Upper lobe of left lung (tissue), 6 donors: ENCODE measurements around the gene SGTA. TPM values are rescaled to one million over a fixed set of nuclear protein-coding genes. Genes with fewer than 3 reads are reported as not detected.

Source experiments
- ATAC-seq, 2 donors: fragments of 200-7000 bp; cut with Tn5 transposase; one replicate each; pipeline ENCODE4 v1.9.1; 2022; ENCODE audit warnings: mild to moderate bottlenecking in 2 of 2, moderate library complexity in 2 of 2; ENCODE audit not compliant: low FRiP score in 2 of 2
- DNase-seq, 2 donors: peaks; one replicate each; pipeline ENCODE4 v3.0.0-alpha.2; 2019 to 2020
- H3K27ac ChIP-seq, 4 donors: fragments of 200-600 bp; sonication (generic); one replicate each; pipeline ENCODE4 v1.5.1; 2016 to 2019
- H3K27me3 ChIP-seq, 4 donors: fragments of 200-600 bp; sonication (generic); one replicate each; pipeline ENCODE4 v1.5.1; 2017 to 2019
- H3K36me3 ChIP-seq, 4 donors: fragments of 200-600 bp; sonication (generic); one replicate each; pipeline ENCODE4 v1.5.1; 2016 to 2019
- H3K4me1 ChIP-seq, 4 donors: fragments of 200-600 bp; sonication (generic); one replicate each; pipeline ENCODE4 v1.5.1; 2018 to 2019
- H3K4me3 ChIP-seq, 4 donors: fragments of 200-600 bp; sonication (generic); one replicate each; pipeline ENCODE4 v1.5.1; 2017 to 2019; ENCODE audit warnings: mild to moderate bottlenecking in 2 of 4, moderate library complexity in 1 of 4
- H3K9me3 ChIP-seq, 4 donors: fragments of 200-600 bp; sonication (generic); one replicate each; pipeline ENCODE4 v1.5.1; 2018 to 2019
- EP300 ChIP-seq, 4 donors: sonication (generic); formaldehyde crosslinking; IDR thresholded peaks; one replicate each; pipeline ENCODE4 v1.5.1; 2017; ENCODE audit warnings: antibody characterized with exemption in 4 of 4, control low read depth in 2 of 4
- POLR2A ChIP-seq, 4 donors: fragments of 450-650 bp; IDR thresholded peaks; one replicate each; pipeline ENCODE4 v1.5.1; 2016 to 2017; ENCODE audit warnings: antibody characterized with exemption in 4 of 4, mild to moderate bottlenecking in 2 of 4
- POLR2AphosphoS5 ChIP-seq, 2 donors: sonication (generic); formaldehyde crosslinking; IDR thresholded peaks; one replicate each; pipeline ENCODE4 v1.5.1; 2017; ENCODE audit warnings: antibody characterized with exemption in 2 of 2
- WGBS, 2 donors: methylation state at CpG; one replicate each; pipeline ENCODE4 v1.1.5; 2017 to 2018; 5-methylcytosine and 5-hydroxymethylcytosine counted together
- total RNA-seq, 6 donors: library from RNA; depleted of rRNA in 4 of 6; stranded (reverse); fragments of >200 nt in 4 of 6; gene quantifications; one replicate each; pipeline versions ENCODE4 v1.1.0 to v1.2.1, GENCODE V29; 2016 to 2021
- TF ChIP-seq, protein P1 (sequence below), 6 experiments: fragments of 450-650 bp in 4 of 6; fragments of 200-600 bp in 2 of 6; sonication (generic) in 2 of 6; IDR thresholded peaks; one replicate each; pipeline ENCODE4 v1.5.1; 2016 to 2019; ENCODE audit warnings: antibody characterized with exemption in 6 of 6
- donor health status: DM: no; HTN: no; CAD: no; lungs with moderate emphysema.
- donor health status: DM: no; HTN: yes; CAD: no; lungs with severe emphysema.

SGTA gene
- total RNA-seq, 6 donors from 2014 or later: 34.3 to 56.4 (median 46.1) TPM

DNA sequence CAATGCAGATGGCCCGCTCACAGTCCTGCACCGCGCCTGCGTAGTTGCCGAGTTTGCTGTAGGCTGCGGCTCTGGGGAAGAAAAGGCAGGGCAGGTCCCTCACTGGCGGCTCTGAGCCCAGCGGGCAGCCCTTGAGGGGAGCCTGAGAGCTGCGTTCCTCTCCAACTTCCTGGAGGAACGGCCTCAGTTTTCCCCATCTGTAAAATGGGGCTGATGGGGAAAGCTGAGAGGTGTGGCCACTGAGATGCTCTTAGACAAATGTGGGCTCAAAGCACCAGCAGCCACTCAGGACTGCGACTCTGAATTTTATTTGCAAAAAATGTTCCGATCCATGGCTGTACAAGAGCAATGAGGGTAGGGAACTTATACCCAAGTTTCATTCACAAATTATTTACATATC lies 19.4 kb downstream of the SGTA start:
- Histone ChIP-seq H3K27me3 (no peaks in the 10 kb centered on the region), H3K9me3 (no peaks in the 10 kb centered on the region), H3K36me3 (peaks cover 5 to 96% (median 83%) of the 10 kb centered on the region in 4 donors), H3K4me3 (no peak overlapping the region), H3K27ac (no peak overlapping the region), H3K4me1 (peaks cover 0 to 3% (median 0%) of the 10 kb centered on the region in 4 donors)
- ATAC-seq (no peak), DNase-seq (no peak)
- no peak for TF ChIP-seq POLR2A (IDR thresholded peaks at IDR 0.05)
- TF ChIP-seq POLR2AphosphoS5 (IDR thresholded peaks at IDR 0.05): no peak
- TF ChIP-seq EP300 (IDR thresholded peaks at IDR 0.05): no peak
- TF ChIP-seq, protein P1, sequence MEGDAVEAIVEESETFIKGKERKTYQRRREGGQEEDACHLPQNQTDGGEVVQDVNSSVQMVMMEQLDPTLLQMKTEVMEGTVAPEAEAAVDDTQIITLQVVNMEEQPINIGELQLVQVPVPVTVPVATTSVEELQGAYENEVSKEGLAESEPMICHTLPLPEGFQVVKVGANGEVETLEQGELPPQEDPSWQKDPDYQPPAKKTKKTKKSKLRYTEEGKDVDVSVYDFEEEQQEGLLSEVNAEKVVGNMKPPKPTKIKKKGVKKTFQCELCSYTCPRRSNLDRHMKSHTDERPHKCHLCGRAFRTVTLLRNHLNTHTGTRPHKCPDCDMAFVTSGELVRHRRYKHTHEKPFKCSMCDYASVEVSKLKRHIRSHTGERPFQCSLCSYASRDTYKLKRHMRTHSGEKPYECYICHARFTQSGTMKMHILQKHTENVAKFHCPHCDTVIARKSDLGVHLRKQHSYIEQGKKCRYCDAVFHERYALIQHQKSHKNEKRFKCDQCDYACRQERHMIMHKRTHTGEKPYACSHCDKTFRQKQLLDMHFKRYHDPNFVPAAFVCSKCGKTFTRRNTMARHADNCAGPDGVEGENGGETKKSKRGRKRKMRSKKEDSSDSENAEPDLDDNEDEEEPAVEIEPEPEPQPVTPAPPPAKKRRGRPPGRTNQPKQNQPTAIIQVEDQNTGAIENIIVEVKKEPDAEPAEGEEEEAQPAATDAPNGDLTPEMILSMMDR (IDR thresholded peaks at IDR 0.05): no peak
- WGBS, 2 donors: 91 to 98% methylated on average over 10 to 12 of the region's 12 CpGs

DNA sequence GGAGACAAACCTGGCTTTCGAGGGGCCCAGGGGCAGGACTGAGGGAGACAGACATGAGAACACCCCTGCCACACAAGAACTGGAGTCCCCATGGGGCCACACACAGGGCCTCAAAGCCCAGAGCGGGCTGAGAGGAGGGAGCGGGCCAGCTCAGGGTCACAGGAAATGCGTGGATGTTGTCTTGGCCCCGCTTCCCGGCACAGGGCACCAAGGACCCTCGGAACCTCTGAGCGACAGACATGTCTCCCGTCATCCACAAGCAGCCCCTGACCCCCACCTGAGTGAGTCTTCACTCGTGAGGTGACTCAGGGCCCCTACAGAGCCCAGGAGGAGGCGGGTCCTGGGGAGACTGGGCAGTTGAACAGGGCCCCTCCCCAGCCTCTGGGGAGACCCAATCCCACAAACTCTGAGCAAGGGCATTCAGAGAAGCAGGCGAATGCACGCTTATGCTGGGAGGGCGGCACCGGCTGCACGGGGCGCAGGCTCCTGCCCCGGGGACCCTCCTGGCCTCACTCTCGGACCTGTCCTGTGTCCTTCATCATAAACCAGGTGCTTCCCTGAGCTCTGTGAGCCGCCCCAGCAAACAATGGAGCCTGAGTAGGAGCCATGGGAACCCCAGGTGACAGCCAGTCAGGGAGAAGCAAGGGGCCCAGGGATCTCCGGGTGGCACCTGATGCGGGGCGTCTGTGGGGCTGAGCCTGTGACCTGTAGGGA lies 20.1 kb downstream of the SGTA start:
- Histone ChIP-seq H3K36me3 (peaks cover 5 to 96% (median 84%) of the 10 kb centered on the region in 4 donors), H3K4me1 (peaks cover 0 to 3% (median 0%) of the 10 kb centered on the region in 4 donors), H3K9me3 (no peaks in the 10 kb centered on the region), H3K4me3 (no peak overlapping the region), H3K27ac (no peak overlapping the region), H3K27me3 (no peaks in the 10 kb centered on the region)
- no peak for ATAC-seq
- TF ChIP-seq POLR2A (IDR thresholded peaks at IDR 0.05) (no peak), EP300 (IDR thresholded peaks at IDR 0.05) (no peak), POLR2AphosphoS5 (IDR thresholded peaks at IDR 0.05) (no peak)
- TF ChIP-seq, protein P1 (IDR thresholded peaks at IDR 0.05): no peak
- WGBS, 2 donors: 98% methylated on average over 13 to 20 of the region's 23 CpGs
- no peak for DNase-seq

DNA sequence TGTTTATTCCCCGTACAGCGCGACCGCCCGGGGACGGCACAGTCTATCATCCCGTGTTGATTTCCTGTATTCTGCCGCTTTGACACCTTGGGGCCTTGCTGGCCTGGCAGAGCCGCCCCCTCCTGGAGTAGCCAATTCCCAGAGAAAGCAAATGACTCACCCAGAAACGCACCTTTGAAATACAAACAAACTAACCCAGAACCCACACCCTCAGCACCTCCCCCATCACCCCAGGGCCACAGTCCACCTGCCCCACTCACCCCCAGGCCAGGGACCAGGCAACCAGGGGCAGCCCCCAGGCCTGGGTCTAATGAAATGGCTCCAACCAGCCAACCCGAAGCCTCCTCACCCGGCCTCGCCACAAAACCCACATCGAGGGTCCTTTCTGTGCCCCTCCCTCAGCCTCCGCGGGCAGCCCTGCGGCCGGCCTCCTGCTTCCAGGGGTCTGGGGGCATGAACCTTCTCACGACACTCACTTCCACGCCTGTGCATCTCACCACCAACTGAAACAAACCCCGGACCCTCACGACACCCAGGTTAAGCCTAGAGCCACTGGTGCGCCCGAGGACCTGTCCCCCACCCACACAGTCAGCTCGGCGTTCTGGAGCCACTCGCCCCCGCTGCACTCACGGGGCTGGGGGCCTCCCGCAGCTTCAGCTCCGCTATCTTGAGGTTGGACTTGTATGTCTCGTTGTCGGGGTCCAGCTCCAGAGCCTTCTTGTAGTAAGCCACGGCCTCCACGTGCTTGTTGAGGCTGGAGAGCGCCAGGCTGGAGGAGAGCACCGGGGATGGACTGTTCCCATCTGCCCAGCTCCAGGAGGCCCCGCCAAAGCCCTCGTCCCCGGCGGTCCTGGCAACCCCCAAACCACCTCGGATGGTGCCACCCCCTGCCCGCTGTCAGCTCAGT lies 20.9 kb downstream of the SGTA start:
- H3K27ac ChIP-seq: no peak overlapping the region
- peaks cover 0 to 3% (median 0%) of the 10 kb centered on the region in 4 donors for H3K4me1 ChIP-seq
- H3K9me3 ChIP-seq: no peaks in the 10 kb centered on the region
- no peak overlapping the region for H3K4me3 ChIP-seq
- no peaks in the 10 kb centered on the region for H3K27me3 ChIP-seq
- DNase-seq (peak in 1 of 2 donors; percentile 69), ATAC-seq (no peak)
- WGBS, 2 donors: 96% methylated on average over 38 to 43 of the region's 43 CpGs
- H3K36me3 ChIP-seq: peaks cover 5 to 96% (median 82%) of the 10 kb centered on the region in 4 donors
- TF ChIP-seq, protein P1 (IDR thresholded peaks at IDR 0.05): no peak
- TF ChIP-seq POLR2AphosphoS5 (IDR thresholded peaks at IDR 0.05) (no peak), EP300 (IDR thresholded peaks at IDR 0.05) (no peak), POLR2A (IDR thresholded peaks at IDR 0.05) (no peak)

GRCh38 chr19:2761309-2761677 lies 21.8 kb downstream of the SGTA start:
- Histone ChIP-seq H3K4me3 (no peak overlapping the region), H3K27ac (no peak overlapping the region), H3K27me3 (no peaks in the 10 kb centered on the region), H3K4me1 (peaks cover 0 to 3% (median 0%) of the 10 kb centered on the region in 4 donors), H3K9me3 (no peaks in the 10 kb centered on the region), H3K36me3 (peaks cover 5 to 96% (median 82%) of the 10 kb centered on the region in 4 donors)
- TF ChIP-seq POLR2A (IDR thresholded peaks at IDR 0.05) (no peak), POLR2AphosphoS5 (IDR thresholded peaks at IDR 0.05) (no peak), EP300 (IDR thresholded peaks at IDR 0.05) (no peak)
- TF ChIP-seq, protein P1 (IDR thresholded peaks at IDR 0.05): no peak
- ATAC-seq (no peak), DNase-seq (peak in 1 of 2 donors; percentile 53)
- 94 to 96% methylated on average over 13 to 16 of the region's 16 CpGs for WGBS, 2 donors
